Activated T-helper 2 cell treated with anti-CD3 and anti-CD28 coated beads, Interferon-gamma antibody, Interleukin-2, Interleukin-4, amounts not matched to agents 10 μg/mL and 5 μg/mL and 100 μg/mL, durations not matched to agents 14 hours and 24 hours and 36 hours (primary cell): Measurements from ENCODE around the gene DAG1. TPM values are rescaled to one million over a fixed set of nuclear protein-coding genes. Genes with fewer than 3 reads are reported as not detected.

ENCODE experiments used
- DNase-seq: peaks from one replicate; pipeline ENCODE4 v3.0.0; 2021; ENCODE audit warnings: low spot score
- H3K27ac Mint-ChIP-seq: one replicate; pipeline ENCODE4 v1.8.0; 2021; ENCODE audit warnings: mixed read lengths
- H3K27me3 Mint-ChIP-seq: one replicate; pipeline ENCODE4 v1.8.0; 2021; ENCODE audit warnings: low read depth, mixed read lengths
- H3K36me3 Mint-ChIP-seq: one replicate; pipeline ENCODE4 v1.8.0; 2021; ENCODE audit warnings: low read depth, mixed read lengths
- H3K4me1 Mint-ChIP-seq: one replicate; pipeline ENCODE4 v1.8.0; 2021; ENCODE audit warnings: low read depth, mixed read lengths
- H3K4me3 Mint-ChIP-seq: one replicate; pipeline ENCODE4 v1.8.0; 2021; ENCODE audit warnings: low read depth, mild to moderate bottlenecking, moderate library complexity, mixed read lengths
- H3K9me3 Mint-ChIP-seq: one replicate; pipeline ENCODE4 v1.8.0; 2021; ENCODE audit warnings: mixed read lengths
- intact Hi-C: fragments of 100-400 bp; cut with micrococcal nuclease; formaldehyde crosslinking; loops from one replicate; pipeline ENCODE4 v1.15.1; 2023
- total RNA-seq: library from RNA; stranded (reverse); gene quantifications from 2 replicates; pipeline ENCODE4 v1.2.3, GENCODE V29; 2022

Gene DAG1
- total RNA-seq, 1 donor from 2014 or later: 17.0 TPM

DNA sequence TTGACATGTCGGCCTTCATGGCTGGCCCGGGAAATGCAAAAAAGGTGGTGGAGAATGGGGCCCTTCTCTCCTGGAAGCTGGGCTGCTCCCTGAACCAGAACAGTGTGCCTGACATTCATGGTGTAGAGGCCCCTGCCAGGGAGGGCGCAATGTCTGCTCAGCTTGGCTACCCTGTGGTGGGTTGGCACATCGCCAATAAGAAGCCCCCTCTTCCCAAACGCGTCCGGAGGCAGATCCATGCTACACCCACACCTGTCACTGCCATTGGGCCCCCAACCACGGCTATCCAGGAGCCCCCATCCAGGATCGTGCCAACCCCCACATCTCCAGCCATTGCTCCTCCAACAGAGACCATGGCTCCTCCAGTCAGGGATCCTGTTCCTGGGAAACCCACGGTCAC is 61.2 kb downstream of the DAG1 start:
- H3K4me3 Mint-ChIP-seq: no peak overlapping the region
- peaks cover 18% of the 10 kb centered on the region for H3K4me1 Mint-ChIP-seq
- peaks cover 35% of the 10 kb centered on the region for H3K36me3 Mint-ChIP-seq
- H3K27ac Mint-ChIP-seq: peak overlapping the region; percentile 38
- DNase-seq: no peak
- no peaks in the 10 kb centered on the region for H3K27me3 Mint-ChIP-seq
- intact Hi-C loops: no loop called here
- no peaks in the 10 kb centered on the region for H3K9me3 Mint-ChIP-seq

DNA sequence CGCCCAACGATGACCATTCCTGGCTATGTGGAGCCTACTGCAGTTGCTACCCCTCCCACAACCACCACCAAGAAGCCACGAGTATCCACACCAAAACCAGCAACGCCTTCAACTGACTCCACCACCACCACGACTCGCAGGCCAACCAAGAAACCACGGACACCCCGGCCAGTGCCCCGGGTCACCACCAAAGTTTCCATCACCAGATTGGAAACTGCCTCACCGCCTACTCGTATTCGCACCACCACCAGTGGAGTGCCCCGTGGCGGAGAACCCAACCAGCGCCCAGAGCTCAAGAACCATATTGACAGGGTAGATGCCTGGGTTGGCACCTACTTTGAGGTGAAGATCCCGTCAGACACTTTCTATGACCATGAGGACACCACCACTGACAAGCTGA is 61.6 kb downstream of the DAG1 start:
- no peaks in the 10 kb centered on the region for H3K9me3 Mint-ChIP-seq
- peaks cover 18% of the 10 kb centered on the region for H3K4me1 Mint-ChIP-seq
- no peak overlapping the region for H3K4me3 Mint-ChIP-seq
- H3K27ac Mint-ChIP-seq: peak overlapping the region; percentile 38
- H3K36me3 Mint-ChIP-seq: peaks cover 35% of the 10 kb centered on the region
- no peaks in the 10 kb centered on the region for H3K27me3 Mint-ChIP-seq
- DNase-seq: no peak
- intact Hi-C loops: no loop called here

- no peaks in the 10 kb centered on the region for H3K27me3 Mint-ChIP-seq
- H3K9me3 Mint-ChIP-seq: no peaks in the 10 kb centered on the region
- H3K4me1 Mint-ChIP-seq: peaks cover 18% of the 10 kb centered on the region
- H3K4me3 Mint-ChIP-seq: no peak overlapping the region
- peaks cover 30% of the 10 kb centered on the region for H3K36me3 Mint-ChIP-seq
- DNase-seq: no peak
- intact Hi-C loops: no loop called here
- H3K27ac Mint-ChIP-seq: no peak overlapping the region
These were observed 63.0 kb downstream of the DAG1 start for GRCh38 chr3:49533031-49533430.

DNA sequence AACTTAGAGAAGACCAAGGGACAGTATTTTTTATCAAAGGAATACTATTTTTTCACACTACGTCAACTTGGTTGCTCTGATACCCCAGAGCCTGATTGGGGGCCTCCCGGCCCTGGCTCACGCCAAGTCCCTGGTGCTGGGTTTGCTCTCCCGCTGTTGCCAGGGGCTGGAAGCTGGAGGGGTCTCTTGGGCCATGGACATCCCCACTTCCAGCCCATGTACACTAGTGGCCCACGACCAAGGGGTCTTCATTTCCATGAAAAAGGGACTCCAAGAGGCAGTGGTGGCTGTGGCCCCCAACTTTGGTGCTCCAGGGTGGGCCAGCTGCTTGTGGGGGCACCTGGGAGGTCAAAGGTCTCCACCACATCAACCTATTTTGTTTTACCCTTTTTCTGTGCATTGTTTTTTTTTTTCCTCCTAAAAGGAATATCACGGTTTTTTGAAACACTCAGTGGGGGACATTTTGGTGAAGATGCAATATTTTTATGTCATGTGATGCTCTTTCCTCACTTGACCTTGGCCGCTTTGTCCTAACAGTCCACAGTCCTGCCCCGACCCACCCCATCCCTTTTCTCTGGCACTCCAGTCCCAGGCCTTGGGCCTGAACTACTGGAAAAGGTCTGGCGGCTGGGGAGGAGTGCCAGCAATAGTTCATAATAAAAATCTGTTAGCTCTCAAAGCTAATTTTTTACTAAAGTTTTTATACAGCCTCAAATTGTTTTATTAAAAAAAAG is 63.9 kb downstream of the DAG1 start:
- no peak overlapping the region for H3K4me3 Mint-ChIP-seq
- no peak for DNase-seq
- H3K9me3 Mint-ChIP-seq: no peaks in the 10 kb centered on the region

GRCh38 chr3:49534581-49535441 is 64.7 kb downstream of the DAG1 start:
- no peak for DNase-seq
- no peak overlapping the region for H3K27ac Mint-ChIP-seq

More for the DNA sequence above, 63.9 kb downstream of the DAG1 start:
- no peak overlapping the region for H3K27ac Mint-ChIP-seq
- peaks cover 18% of the 10 kb centered on the region for H3K4me1 Mint-ChIP-seq
- no peaks in the 10 kb centered on the region for H3K27me3 Mint-ChIP-seq
- H3K36me3 Mint-ChIP-seq: peaks cover 30% of the 10 kb centered on the region
- intact Hi-C loops: no loop called here

DNA sequence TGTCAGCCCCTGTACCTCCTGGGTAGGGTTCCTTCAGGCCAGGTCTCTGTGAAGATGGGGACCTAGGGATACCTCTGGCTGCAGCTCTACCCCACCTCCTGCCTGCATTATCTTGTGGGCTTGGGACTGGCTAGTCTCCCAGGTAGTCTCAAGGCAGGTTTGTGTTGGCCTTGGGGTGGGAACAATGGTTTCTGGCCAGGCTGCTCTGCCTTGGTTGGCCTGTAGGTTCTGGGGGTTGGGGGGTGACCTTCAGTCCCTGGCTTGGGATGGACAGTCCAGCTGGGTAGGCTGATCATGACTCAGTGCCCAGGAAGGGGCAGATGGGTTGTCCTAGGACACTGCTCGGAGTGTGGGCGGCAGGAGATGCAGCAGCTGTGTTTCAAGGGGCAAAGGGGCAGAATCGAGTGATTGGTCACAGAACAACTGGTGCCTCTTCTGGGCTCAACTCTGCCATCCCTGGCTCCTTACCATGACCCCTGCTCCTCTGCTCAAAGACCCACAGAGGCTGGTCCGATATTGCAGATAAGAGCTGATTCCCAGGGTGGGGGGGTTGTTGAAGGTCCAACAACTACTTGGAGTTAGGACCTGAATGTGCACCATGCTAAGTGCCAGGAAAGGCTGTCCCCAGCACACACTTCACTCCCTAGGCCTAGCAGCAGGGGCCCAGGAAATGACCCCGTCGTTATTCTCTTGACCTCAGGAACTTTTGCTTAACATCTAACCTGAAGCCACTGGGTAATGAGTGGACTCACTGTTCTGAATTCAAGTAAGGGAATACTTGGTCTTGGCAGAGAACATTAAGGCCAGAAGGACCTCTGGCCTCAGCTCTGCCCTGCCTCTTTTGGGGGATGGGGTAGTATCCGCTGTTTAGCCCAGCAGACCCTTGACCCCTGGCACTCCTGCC is 66.2 kb downstream of the DAG1 start:
- intact Hi-C loops: no loop called here
- no peaks in the 10 kb centered on the region for H3K27me3 Mint-ChIP-seq
- peaks cover 10% of the 10 kb centered on the region for H3K4me1 Mint-ChIP-seq
- no peak overlapping the region for H3K4me3 Mint-ChIP-seq
- H3K9me3 Mint-ChIP-seq: no peaks in the 10 kb centered on the region
- no peak overlapping the region for H3K27ac Mint-ChIP-seq
- H3K36me3 Mint-ChIP-seq: peaks cover 15% of the 10 kb centered on the region
- no peak for DNase-seq

More at GRCh38 chr3:49534581-49535441, 64.7 kb downstream of the DAG1 start:
- peaks cover 15% of the 10 kb centered on the region for H3K4me1 Mint-ChIP-seq
- intact Hi-C loops: no loop called here
- no peak overlapping the region for H3K4me3 Mint-ChIP-seq
- H3K9me3 Mint-ChIP-seq: no peaks in the 10 kb centered on the region
- no peaks in the 10 kb centered on the region for H3K27me3 Mint-ChIP-seq
- peaks cover 29% of the 10 kb centered on the region for H3K36me3 Mint-ChIP-seq

- no peak overlapping the region for H3K4me3 Mint-ChIP-seq
- H3K27me3 Mint-ChIP-seq: peaks cover under 1% of the 10 kb centered on the region
- H3K4me1 Mint-ChIP-seq: peaks cover 5% of the 10 kb centered on the region
- no peak for DNase-seq
- H3K36me3 Mint-ChIP-seq: peaks cover 7% of the 10 kb centered on the region
- H3K27ac Mint-ChIP-seq: no peak overlapping the region
- intact Hi-C loops: no loop called here
- no peaks in the 10 kb centered on the region for H3K9me3 Mint-ChIP-seq
These were observed 66.9 kb downstream of the DAG1 start for GRCh38 chr3:49536875-49537533.

DNA sequence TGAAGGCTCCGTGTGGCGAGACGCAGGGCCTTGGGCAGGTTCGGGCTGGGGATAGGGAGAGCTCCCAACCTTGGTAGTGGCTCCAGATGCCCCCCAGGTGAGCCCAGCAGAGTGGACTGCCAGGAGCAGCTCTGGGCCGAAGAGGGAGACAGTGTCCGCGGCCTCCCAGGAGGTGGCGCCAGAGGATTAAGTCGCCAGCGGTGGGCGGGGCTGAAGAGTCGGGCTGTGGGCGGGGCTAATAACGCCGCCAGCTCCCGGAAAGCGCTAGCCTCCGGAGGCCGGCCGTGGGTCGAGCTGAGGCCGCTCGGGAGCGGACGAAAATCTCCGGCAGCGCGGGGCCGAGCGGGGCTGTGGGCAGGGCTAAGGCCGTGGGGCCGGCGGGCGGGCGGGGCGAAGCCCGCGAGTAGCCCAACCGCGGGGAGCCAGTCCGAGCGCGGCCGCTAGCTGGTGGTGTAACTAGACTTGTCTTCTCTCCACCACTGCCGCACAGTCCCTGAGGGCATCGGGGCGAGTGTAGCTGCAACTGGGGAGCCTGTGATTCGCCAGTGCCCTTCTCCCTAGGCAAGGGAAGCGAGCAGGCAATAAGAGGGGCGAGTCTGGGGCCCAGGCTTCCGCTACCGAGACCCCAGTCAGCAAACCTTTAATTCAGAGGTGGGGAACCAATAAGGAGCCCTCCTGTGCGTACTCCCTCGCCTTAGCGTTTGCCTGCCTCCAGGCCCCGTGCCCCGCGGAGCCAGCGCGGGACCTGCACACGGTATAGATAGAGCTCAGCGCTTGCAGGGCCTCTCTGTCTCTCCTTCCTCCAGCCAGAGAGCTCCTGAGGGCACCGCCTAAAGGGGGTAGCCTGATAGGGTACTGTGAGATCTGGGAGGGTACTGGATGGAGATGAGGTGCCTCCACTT is 69.8 kb downstream of the DAG1 start:
- no peaks in the 10 kb centered on the region for H3K9me3 Mint-ChIP-seq

DNA sequence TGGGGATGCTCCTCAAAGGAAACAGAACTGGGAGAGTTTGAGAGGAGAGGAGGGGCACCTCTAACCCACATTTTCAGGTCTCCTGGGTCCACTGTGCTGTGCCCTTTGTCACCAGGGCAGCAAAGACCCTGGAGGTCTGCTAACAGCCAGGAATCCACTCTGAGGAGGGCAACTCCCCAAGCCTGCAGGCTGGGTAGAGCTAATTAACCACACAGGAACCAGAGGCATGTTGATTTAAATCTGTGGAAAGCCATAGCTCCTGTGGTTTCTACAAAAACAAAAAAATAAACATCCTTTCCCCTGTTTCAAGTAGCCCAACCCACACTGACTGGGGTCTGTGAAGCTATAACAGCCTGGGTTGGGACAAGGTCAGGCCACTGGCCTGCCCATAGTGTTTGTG is 82.0 kb downstream of the DAG1 start:
- peaks cover 15% of the 10 kb centered on the region for H3K4me1 Mint-ChIP-seq
- H3K27ac Mint-ChIP-seq: no peak overlapping the region
- peaks cover 47% of the 10 kb centered on the region for H3K27me3 Mint-ChIP-seq
- intact Hi-C loops: no loop called here
- H3K36me3 Mint-ChIP-seq: no peaks in the 10 kb centered on the region
- no peaks in the 10 kb centered on the region for H3K9me3 Mint-ChIP-seq
- DNase-seq: no peak
- peak overlapping the region; percentile 31 for H3K4me3 Mint-ChIP-seq

More for the DNA sequence above, 69.8 kb downstream of the DAG1 start:
- H3K27ac Mint-ChIP-seq: no peak overlapping the region
- peak overlapping the region; percentile 68 for H3K4me3 Mint-ChIP-seq
- H3K4me1 Mint-ChIP-seq: peaks cover 5% of the 10 kb centered on the region
- DNase-seq: peak; percentile 86
- H3K36me3 Mint-ChIP-seq: no peaks in the 10 kb centered on the region
- peaks cover 17% of the 10 kb centered on the region for H3K27me3 Mint-ChIP-seq
- intact Hi-C loops: loop anchor here (1.0 to 2.0 kb wide), 3 partner anchors 15 to 299 kb away; partner anchors contain the start of gene BSN

DNA sequence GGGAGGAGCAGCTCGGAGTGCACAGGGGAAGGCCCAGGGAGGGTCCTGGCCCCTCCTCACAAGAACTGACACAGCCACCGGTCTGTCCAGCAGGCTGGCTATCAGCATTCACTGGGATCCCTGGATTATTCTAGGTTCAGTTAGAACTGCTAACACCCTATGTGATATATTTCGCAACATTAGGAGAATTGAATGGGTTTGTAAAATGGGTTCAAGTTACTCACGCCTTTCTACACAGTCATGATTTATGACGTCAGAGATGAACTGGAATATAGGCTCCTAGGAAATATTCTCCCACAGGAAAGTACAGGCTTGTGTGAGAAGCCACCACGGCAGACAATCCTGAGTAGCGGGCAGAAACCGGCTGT is 83.2 kb downstream of the DAG1 start:
- intact Hi-C loops: no loop called here
- no peaks in the 10 kb centered on the region for H3K36me3 Mint-ChIP-seq
- DNase-seq: no peak
- H3K9me3 Mint-ChIP-seq: no peaks in the 10 kb centered on the region
- peaks cover 50% of the 10 kb centered on the region for H3K27me3 Mint-ChIP-seq
- H3K4me1 Mint-ChIP-seq: peaks cover 15% of the 10 kb centered on the region
- peak overlapping the region; percentile 87 for H3K4me3 Mint-ChIP-seq
- H3K27ac Mint-ChIP-seq: no peak overlapping the region
